Fibroblast of skin of left quadriceps (primary cell): ENCODE results near the gene PNPLA3.
"Not testable (repeated sequence)": the region's sequence is repeated elsewhere in the genome, so short reads cannot be mapped to it uniquely, and the experiment has no call there.

ENCODE experiments used
- DNase-seq, 2 experiments: peaks; one replicate each; pipeline ENCODE4 v3.0.0-alpha.2; 2013; ENCODE audit warnings: low read depth in 2 of 2

Gene PNPLA3

GRCh38 chr22:43889860-43890253 is 33.7 kb upstream of the PNPLA3 start:
- no peak for DNase-seq

GRCh38 chr22:43890901-43891331 is 32.7 kb upstream of the PNPLA3 start:
- no peak for DNase-seq

- DNase-seq, result no peak
Observed at GRCh38 chr22:43891360-43892182, 32.0 kb upstream of the PNPLA3 start, which contains the start of gene PNPLA5. Gene PNPLA5 (minus strand): TSS chr22:43892013. CDS start chr22:43891880, 133 bp downstream.

GRCh38 chr22:43892183-43892894 is 31.3 kb upstream of the PNPLA3 start:
- no peak for DNase-seq

- no peak for DNase-seq
Observed at GRCh38 chr22:43893266-43893665, 30.3 kb upstream of the PNPLA3 start.

GRCh38 chr22:43894122-43894521 is 29.5 kb upstream of the PNPLA3 start:
- DNase-seq, result no peak

GRCh38 chr22:43895986-43896645 is 27.5 kb upstream of the PNPLA3 start:
- no peak for DNase-seq

GRCh38 chr22:43897751-43898261 is 25.8 kb upstream of the PNPLA3 start:
- DNase-seq, result no peak

- no peak for DNase-seq
Observed at GRCh38 chr22:43900206-43900605, 23.4 kb upstream of the PNPLA3 start.

- DNase-seq, result peak; percentile 63 to 70
Observed at GRCh38 chr22:43901976-43902643, 21.5 kb upstream of the PNPLA3 start.

GRCh38 chr22:43903033-43903432 is 20.6 kb upstream of the PNPLA3 start:
- not testable (repeated sequence) for DNase-seq

- not testable (repeated sequence) for DNase-seq
Observed at GRCh38 chr22:43904412-43904811, 19.2 kb upstream of the PNPLA3 start.

GRCh38 chr22:43905681-43906080 is 17.9 kb upstream of the PNPLA3 start:
- DNase-seq, result no peak

- DNase-seq, result no peak
Observed at GRCh38 chr22:43909708-43910107, 13.9 kb upstream of the PNPLA3 start.

- DNase-seq, result no peak
Observed at GRCh38 chr22:43910178-43910695, 13.4 kb upstream of the PNPLA3 start.

- no peak for DNase-seq
Observed at GRCh38 chr22:43911351-43911750, 12.3 kb upstream of the PNPLA3 start.

GRCh38 chr22:43917521-43917920 is 6.1 kb upstream of the PNPLA3 start:
- DNase-seq, result no peak

GRCh38 chr22:43919106-43919973 is 4.3 kb upstream of the PNPLA3 start:
- DNase-seq, result no peak

GRCh38 chr22:43921370-43921769 is 2.2 kb upstream of the PNPLA3 start:
- DNase-seq, result no peak

GRCh38 chr22:43922123-43922522 is 1.5 kb upstream of the PNPLA3 start:
- no peak for DNase-seq
